Stomach (tissue), 9 donors: ENCODE results near the gene CPXM2. TPM values are rescaled to one million over a fixed set of nuclear protein-coding genes. Genes with fewer than 3 reads are reported as not detected.

Source experiments
- DNase-seq, 2 donors: peaks; one replicate each; pipeline versions ENCODE4 v3.0.0 to v3.0.0-alpha.2; 2013 to 2019
- H3K27ac ChIP-seq, 5 donors: fragments of 200-600 bp in 4 of 5; sonication (generic) in 4 of 5; one replicate each; pipeline ENCODE4 v1.5.1; 2013 to 2019; ENCODE audit warnings: mild to moderate bottlenecking in 1 of 5, moderate library complexity in 1 of 5
- H3K27me3 ChIP-seq, 3 donors: fragments of 200-600 bp; sonication (generic); one replicate each; pipeline ENCODE4 v1.5.1; 2017 to 2019; ENCODE audit warnings: mixed run types in 1 of 3
- H3K36me3 ChIP-seq, 4 donors: fragments of 200-600 bp; sonication (generic); 1 replicate in 3 of 4; 2 replicates in 1 of 4; pipeline ENCODE4 v1.5.1; 2016 to 2019
- H3K4me1 ChIP-seq, 4 donors: fragments of 200-600 bp; sonication (generic); one replicate each; pipeline ENCODE4 v1.5.1; 2016 to 2019
- H3K4me3 ChIP-seq, 4 donors: fragments of 200-600 bp; sonication (generic) in 3 of 4; one replicate each; pipeline ENCODE4 v1.5.1; 2016 to 2019; ENCODE audit warnings: mild to moderate bottlenecking in 1 of 4
- H3K9me3 ChIP-seq, 4 donors: fragments of 200-600 bp; sonication (generic); one replicate each; pipeline ENCODE4 v1.5.1; 2016 to 2019
- EP300 ChIP-seq: sonication (generic); formaldehyde crosslinking; IDR thresholded peaks from one replicate; pipeline ENCODE4 v1.6.1; 2017; ENCODE audit warnings: antibody characterized with exemption
- POLR2A ChIP-seq, 4 donors: fragments of 450-650 bp; IDR thresholded peaks; one replicate each; pipeline ENCODE4 v1.6.1; 2016; ENCODE audit warnings: antibody characterized with exemption in 4 of 4, control low read depth in 2 of 4, mild to moderate bottlenecking in 1 of 4, moderate library complexity in 1 of 4
- POLR2AphosphoS5 ChIP-seq, 3 donors: sonication (generic); formaldehyde crosslinking; IDR thresholded peaks; one replicate each; pipeline ENCODE4 v1.6.1; 2016; ENCODE audit warnings: antibody characterized with exemption in 3 of 3
- WGBS, 5 donors: extraction: QIAGEN DNeasy Blood & Tissue Kit in 3 of 5; methylation state at CpG; one replicate each; pipeline versions ENCODE4 v1.1.5 to v1.1.7; 2013 to 2018; 5-methylcytosine and 5-hydroxymethylcytosine counted together
- intact Hi-C: fragments of 100-400 bp; cut with DNase I; formaldehyde crosslinking; loops from one replicate; pipeline ENCODE4 v1.15.1; 2023; ENCODE audit warnings: low total_unique reads
- polyA plus RNA-seq, 3 donors: library from polyadenylated mRNA; stranded (reverse); fragments of 200-250 nt; gene quantifications; one replicate each; pipeline ENCODE4 v1.2.3, GENCODE V29; 2013
- total RNA-seq, 5 donors: library from RNA; depleted of rRNA; stranded (reverse); fragments of >200 nt; gene quantifications; one replicate each; pipeline versions ENCODE4 v1.1.0 to v1.2.3, GENCODE V29; 2014 to 2016
- TF ChIP-seq, protein P1 (sequence below), 7 experiments: fragments of 450-650 bp in 4 of 7; fragments of 200-600 bp in 3 of 7; sonication (generic) in 3 of 7; IDR thresholded peaks; one replicate each; pipeline ENCODE4 v1.5.1; 2016 to 2019; ENCODE audit warnings: antibody characterized with exemption in 7 of 7, control low read depth in 2 of 7, mild to moderate bottlenecking in 1 of 7
- donor health status: healthy with polysubstance abuse.
- donor health status: Bipolar disorder and iron deficiency.
- donor health status: healthy.

Gene CPXM2
- total and polyA plus RNA-seq, 8 donors: 0.46 to 33.5 (median 9.9) TPM

DNA sequence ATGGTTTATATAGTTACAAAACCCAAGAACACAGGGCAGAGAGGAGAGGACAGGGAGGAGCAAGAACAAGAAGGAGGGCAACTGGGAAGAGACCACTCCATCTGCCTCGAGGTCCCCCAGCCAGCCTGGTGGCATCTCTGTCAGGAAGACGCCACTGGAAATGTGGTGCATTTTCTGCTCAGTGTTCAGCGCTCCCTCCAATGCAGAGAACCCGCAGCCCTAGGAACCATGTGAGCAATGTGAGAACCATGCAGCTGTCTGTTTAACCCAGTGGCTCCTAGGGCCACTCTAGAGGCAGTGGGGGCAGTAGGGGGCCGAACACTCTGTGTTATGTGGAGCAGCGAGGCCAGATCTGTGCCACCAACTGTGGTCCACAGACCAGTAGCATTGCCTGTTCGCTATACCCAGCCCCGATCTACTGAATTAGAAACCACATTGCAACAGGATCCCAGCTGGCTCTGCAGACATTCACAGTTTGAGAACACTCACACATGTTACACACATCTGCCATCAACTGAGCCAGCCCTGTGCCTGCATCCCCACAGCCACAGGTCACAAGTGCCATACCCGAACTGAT is 110.2 kb downstream of the CPXM2 start:
- WGBS, 5 donors: 77 to 85% (median 82%) methylated on average over 9 of the region's 9 CpGs
- TF ChIP-seq POLR2A (IDR thresholded peaks at IDR 0.05) (no peak), POLR2AphosphoS5 (IDR thresholded peaks at IDR 0.05) (no peak), EP300 (no peak)
- TF ChIP-seq, protein P1, sequence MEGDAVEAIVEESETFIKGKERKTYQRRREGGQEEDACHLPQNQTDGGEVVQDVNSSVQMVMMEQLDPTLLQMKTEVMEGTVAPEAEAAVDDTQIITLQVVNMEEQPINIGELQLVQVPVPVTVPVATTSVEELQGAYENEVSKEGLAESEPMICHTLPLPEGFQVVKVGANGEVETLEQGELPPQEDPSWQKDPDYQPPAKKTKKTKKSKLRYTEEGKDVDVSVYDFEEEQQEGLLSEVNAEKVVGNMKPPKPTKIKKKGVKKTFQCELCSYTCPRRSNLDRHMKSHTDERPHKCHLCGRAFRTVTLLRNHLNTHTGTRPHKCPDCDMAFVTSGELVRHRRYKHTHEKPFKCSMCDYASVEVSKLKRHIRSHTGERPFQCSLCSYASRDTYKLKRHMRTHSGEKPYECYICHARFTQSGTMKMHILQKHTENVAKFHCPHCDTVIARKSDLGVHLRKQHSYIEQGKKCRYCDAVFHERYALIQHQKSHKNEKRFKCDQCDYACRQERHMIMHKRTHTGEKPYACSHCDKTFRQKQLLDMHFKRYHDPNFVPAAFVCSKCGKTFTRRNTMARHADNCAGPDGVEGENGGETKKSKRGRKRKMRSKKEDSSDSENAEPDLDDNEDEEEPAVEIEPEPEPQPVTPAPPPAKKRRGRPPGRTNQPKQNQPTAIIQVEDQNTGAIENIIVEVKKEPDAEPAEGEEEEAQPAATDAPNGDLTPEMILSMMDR (IDR thresholded peaks at IDR 0.05): no peak
- Histone ChIP-seq H3K4me3 (no peak overlapping the region), H3K36me3 (no peaks in the 10 kb centered on the region), H3K27me3 (peaks cover 0 to 19% (median 0%) of the 10 kb centered on the region in 3 donors), H3K9me3 (no peaks in the 10 kb centered on the region), H3K27ac (no peak overlapping the region), H3K4me1 (no peaks in the 10 kb centered on the region)
- intact Hi-C loops: no loop called here
- DNase-seq: no peak

DNA sequence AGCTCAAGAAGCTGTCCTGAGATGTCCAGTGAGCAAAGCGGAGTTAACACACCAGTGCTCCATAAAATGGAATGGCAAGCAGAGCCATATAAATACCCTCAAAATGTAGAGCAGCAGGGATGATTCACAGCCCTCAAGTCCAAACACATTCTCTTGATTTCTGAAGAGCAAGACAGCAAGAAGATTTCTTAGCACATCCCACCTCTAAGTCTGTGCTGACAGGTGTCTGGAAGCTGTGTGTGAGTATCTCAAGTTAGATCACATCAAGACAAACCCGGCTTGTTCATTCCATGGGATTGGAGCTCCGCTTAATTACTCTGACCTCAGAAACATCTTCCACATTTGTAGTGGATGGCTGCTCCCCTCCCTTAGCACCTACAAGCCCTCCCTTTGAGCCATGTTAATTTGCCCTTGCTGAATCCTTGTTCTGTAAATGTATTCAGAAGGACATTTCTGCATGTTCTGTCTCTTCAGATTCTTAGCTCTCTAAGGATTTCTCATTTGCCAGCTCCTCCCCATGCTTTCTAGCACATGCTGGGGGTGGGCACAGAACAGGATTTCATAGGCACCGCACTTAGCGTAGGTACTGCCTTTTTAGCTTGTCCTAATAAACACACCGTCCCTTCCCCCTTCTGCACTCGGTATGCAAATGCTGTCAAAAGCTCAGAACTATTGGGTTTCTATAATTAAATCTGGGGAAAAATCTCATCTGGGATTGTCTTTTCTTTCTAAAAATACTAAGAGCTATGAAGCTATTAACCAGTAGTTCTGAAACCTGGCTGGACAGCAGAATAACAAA is 112.7 kb downstream of the CPXM2 start:
- no peak for DNase-seq
- TF ChIP-seq POLR2A (IDR thresholded peaks at IDR 0.05) (no peak), POLR2AphosphoS5 (IDR thresholded peaks at IDR 0.05) (no peak), EP300 (no peak)
- TF ChIP-seq, protein P1 (IDR thresholded peaks at IDR 0.05): no peak
- H3K4me1 ChIP-seq: no peaks in the 10 kb centered on the region
- 58 to 69% (median 62%) methylated on average over 7 of the region's 7 CpGs for WGBS, 5 donors
- H3K36me3 ChIP-seq: peaks cover 0 to 4% (median 0%) of the 10 kb centered on the region in 4 donors
- H3K9me3 ChIP-seq: no peaks in the 10 kb centered on the region
- intact Hi-C loops: no loop called here
- H3K27ac ChIP-seq: no peak overlapping the region
- peaks cover 0 to 19% (median 0%) of the 10 kb centered on the region in 3 donors for H3K27me3 ChIP-seq
- H3K4me3 ChIP-seq: no peak overlapping the region

DNA sequence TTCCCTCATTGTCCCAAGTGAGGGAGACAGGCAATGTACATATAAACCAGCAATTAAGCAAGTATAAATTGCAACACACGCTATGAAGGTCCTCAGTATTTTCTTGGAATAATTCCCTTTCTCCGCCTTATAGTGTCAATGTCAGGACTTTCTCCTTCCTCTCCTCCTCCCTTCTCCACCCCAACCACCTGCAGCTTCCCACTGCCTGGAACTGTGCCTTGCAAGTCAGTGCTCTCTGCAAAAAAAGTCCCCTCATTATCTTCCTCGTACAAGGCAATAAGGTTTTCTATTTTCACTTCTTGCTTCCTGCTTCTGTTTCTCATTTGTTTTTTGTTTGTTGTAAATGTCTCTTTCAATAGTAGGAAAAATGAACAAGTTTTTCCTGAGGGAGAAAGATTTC is 113.7 kb downstream of the CPXM2 start:
- 45 to 71% (median 66%) methylated on average over 3 of the region's 3 CpGs for WGBS, 5 donors
- DNase-seq: no peak
- intact Hi-C loops: no loop called here
- Histone ChIP-seq H3K4me1 (no peaks in the 10 kb centered on the region), H3K9me3 (no peaks in the 10 kb centered on the region), H3K36me3 (peaks cover 0 to 4% (median 0%) of the 10 kb centered on the region in 4 donors), H3K4me3 (no peak overlapping the region), H3K27ac (no peak overlapping the region), H3K27me3 (peaks cover 0 to 19% (median 0%) of the 10 kb centered on the region in 3 donors)
- TF ChIP-seq, protein P1 (IDR thresholded peaks at IDR 0.05): no peak
- TF ChIP-seq EP300: no peak

DNA sequence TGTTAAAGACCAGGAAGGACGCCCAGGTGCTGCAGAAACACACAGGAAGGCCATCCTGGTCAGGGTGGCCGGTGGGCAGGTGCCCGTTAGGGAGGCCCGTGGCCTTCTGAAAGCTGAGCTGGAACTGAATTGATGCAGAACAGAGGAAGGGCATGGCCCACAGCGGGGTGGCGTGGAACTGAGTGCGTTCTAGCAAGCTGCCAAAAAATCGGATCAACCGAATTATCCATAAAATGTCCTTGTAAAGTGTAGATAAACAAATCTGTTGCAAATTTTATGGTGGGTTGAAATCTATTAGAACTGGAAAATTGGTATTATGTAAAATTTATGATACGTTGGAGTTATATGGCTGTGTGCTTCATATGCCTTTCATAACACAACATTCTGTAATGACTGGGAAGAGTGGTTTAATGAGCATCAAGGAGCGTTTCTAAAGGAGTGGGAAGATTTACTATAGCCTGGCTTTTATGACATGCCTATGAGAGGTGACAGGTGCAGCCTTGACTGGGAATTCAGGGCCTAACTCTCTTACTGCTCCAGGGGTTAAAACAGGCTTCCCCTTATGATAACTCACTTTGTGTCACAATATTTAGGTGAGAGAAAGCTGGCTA is 117.4 kb downstream of the CPXM2 start:
- DNase-seq: no peak
- Histone ChIP-seq H3K36me3 (peaks cover 0 to 4% (median 0%) of the 10 kb centered on the region in 4 donors), H3K27me3 (no peaks in the 10 kb centered on the region), H3K4me1 (no peaks in the 10 kb centered on the region), H3K4me3 (no peak overlapping the region), H3K27ac (no peak overlapping the region), H3K9me3 (no peaks in the 10 kb centered on the region)
- TF ChIP-seq POLR2AphosphoS5 (IDR thresholded peaks at IDR 0.05): no peak
- TF ChIP-seq EP300: no peak
- TF ChIP-seq, protein P1 (IDR thresholded peaks at IDR 0.05): no peak
- no peak for TF ChIP-seq POLR2A (IDR thresholded peaks at IDR 0.05)
- intact Hi-C loops: no loop called here
- 79 to 88% (median 86%) methylated on average over 11 of the region's 11 CpGs for WGBS, 5 donors
